WTC11 (cell line): ENCODE data around the gene PTPRCAP. TPM values are rescaled to one million over a fixed set of nuclear protein-coding genes. Genes with fewer than 3 reads are reported as not detected.

Source experiments
- ATAC-seq: fragments of 200-7000 bp; cut with Tn5 transposase; 2 replicates; pipeline ENCODE4 v1.10.0; 2021; ENCODE audit warnings: mild to moderate bottlenecking, moderate library complexity
- CTCF ChIA-PET: fragments of 300-600 bp; sonication (Branson Sonifier 250); formaldehyde crosslinking; loops from one replicate; lab custom pipeline; 2021; ENCODE audit warnings: antibody characterized with exemption; lab: Charles Lee
- POLR2A ChIA-PET: fragments of 350-600 bp; sonication (Branson Sonifier 250); formaldehyde crosslinking; loops from one replicate; lab custom pipeline; 2021; ENCODE audit warnings: antibody characterized with exemption; lab: Charles Lee
- DNase-seq: peaks from one replicate; pipeline ENCODE4 v3.0.0; 2021; ENCODE audit warnings: low spot score
- H3K27ac Mint-ChIP-seq: 2 replicates; pipeline ENCODE4 v1.8.0; 2021; ENCODE audit warnings: mixed read lengths
- H3K27me3 Mint-ChIP-seq: 2 replicates; pipeline ENCODE4 v1.8.0; 2021; ENCODE audit warnings: low read depth, mild to moderate bottlenecking, moderate library complexity, mixed read lengths
- H3K36me3 Mint-ChIP-seq: 2 replicates; pipeline ENCODE4 v1.8.0; 2021; ENCODE audit warnings: mixed read lengths
- H3K4me1 Mint-ChIP-seq: 2 replicates; pipeline ENCODE4 v1.8.0; 2022; ENCODE audit warnings: mixed read lengths
- H3K4me3 Mint-ChIP-seq: 2 replicates; pipeline ENCODE4 v1.8.0; 2021; ENCODE audit warnings: mild to moderate bottlenecking, moderate library complexity, mixed read lengths
- H3K9me3 Mint-ChIP-seq: 2 replicates; pipeline ENCODE4 v1.8.0; 2021; ENCODE audit warnings: mixed read lengths
- ATF3 ChIP-seq: sonication (generic); formaldehyde crosslinking; conservative IDR thresholded peaks from 2 replicates; pipeline ENCODE4 v1.8.1; 2022; ENCODE audit warnings: mild to moderate bottlenecking, missing genetic modification reagents
- CBFB ChIP-seq: sonication (generic); formaldehyde crosslinking; IDR thresholded peaks from 2 replicates; pipeline ENCODE4 v1.8.1; 2022; ENCODE audit warnings: mild to moderate bottlenecking, low read depth, missing genetic modification reagents
- CDX4 ChIP-seq: fragments of 250-450 bp; sonication (Bioruptor Pico); IDR thresholded peaks from 2 replicates; pipeline ENCODE4 v1.9.0; 2021; ENCODE audit warnings: moderate library complexity, mild to moderate bottlenecking, inconsistent platforms, borderline replicate concordance
- GRHL2 ChIP-seq: fragments of 250-450 bp; sonication (Bioruptor Pico); IDR thresholded peaks from 2 replicates; pipeline ENCODE4 v1.8.0; 2022; ENCODE audit warnings: mild to moderate bottlenecking, moderate library complexity; ENCODE audit not compliant: insufficient replicate concordance, severe bottlenecking
- JUN ChIP-seq: sonication (generic); formaldehyde crosslinking; IDR thresholded peaks from 2 replicates; pipeline ENCODE4 v1.8.0; 2023; ENCODE audit warnings: mild to moderate bottlenecking, missing genetic modification reagents
- MXD4 ChIP-seq: fragments of 250-450 bp; sonication (Bioruptor Pico); IDR thresholded peaks from 2 replicates; pipeline ENCODE4 v1.8.0; 2021; ENCODE audit warnings: mild to moderate bottlenecking, moderate library complexity, borderline replicate concordance
- NR2C2 ChIP-seq: sonication (generic); formaldehyde crosslinking; IDR thresholded peaks from 2 replicates; pipeline ENCODE4 v1.8.0; 2022; ENCODE audit warnings: mild to moderate bottlenecking, missing genetic modification reagents
- SMAD3 ChIP-seq: sonication (generic); formaldehyde crosslinking; IDR thresholded peaks from 2 replicates; pipeline ENCODE4 v1.8.0; 2022; ENCODE audit warnings: missing genetic modification reagents, mild to moderate bottlenecking, borderline replicate concordance
- SOX15 ChIP-seq: fragments of 250-450 bp; sonication (Bioruptor Pico); IDR thresholded peaks from 2 replicates; pipeline ENCODE4 v1.9.0; 2021; ENCODE audit warnings: mild to moderate bottlenecking
- STAT6 ChIP-seq: sonication (generic); formaldehyde crosslinking; conservative IDR thresholded peaks from 2 replicates; pipeline ENCODE4 v1.8.1; 2023; ENCODE audit warnings: mild to moderate bottlenecking, low read depth, missing genetic modification reagents, moderate library complexity
- ZBTB43 ChIP-seq: sonication (generic); formaldehyde crosslinking; IDR thresholded peaks from 2 replicates; pipeline ENCODE4 v1.8.1; 2023; ENCODE audit warnings: mild to moderate bottlenecking, missing genetic modification reagents
- ZNF138 ChIP-seq: sonication (generic); formaldehyde crosslinking; conservative IDR thresholded peaks from 2 replicates; pipeline ENCODE4 v1.8.1; 2022; ENCODE audit warnings: mild to moderate bottlenecking, moderate library complexity, missing genetic modification reagents
- ZNF416 ChIP-seq: fragments of 250-450 bp; sonication (Bioruptor Pico); IDR thresholded peaks from 2 replicates; pipeline ENCODE4 v1.9.0; 2021; ENCODE audit warnings: mild to moderate bottlenecking, inconsistent platforms
- ZNF512 ChIP-seq: sonication (generic); formaldehyde crosslinking; IDR thresholded peaks from 2 replicates; pipeline ENCODE4 v1.8.1; 2022; ENCODE audit warnings: missing genetic modification reagents, borderline replicate concordance
- ZNF671 ChIP-seq: fragments of 250-450 bp; sonication (Bioruptor Pico); IDR thresholded peaks from 2 replicates; pipeline ENCODE4 v1.8.0; 2021; ENCODE audit warnings: mild to moderate bottlenecking
- total RNA-seq: library from RNA; stranded (reverse); gene quantifications from 3 replicates; pipeline ENCODE4 v1.2.3, GENCODE V29; 2021

Gene PTPRCAP
- total RNA-seq, 1 experiment from 2014 or later = 3.6 TPM

GRCh38 chr11:67423891-67424613 lies 13.4 kb downstream of the PTPRCAP start (continued):
- TF ChIP-seq ZNF512 = no peak
- no peak for TF ChIP-seq JUN (CRISPR knock-in tag)
- TF ChIP-seq, all 79 proteins: peak for 0

- peaks cover 4% of the 10 kb centered on the region; the same call in 1 of the 2 replicates for H3K27me3 Mint-ChIP-seq
- H3K36me3 Mint-ChIP-seq = no peaks in the 10 kb centered on the region
- POLR2A ChIA-PET = interaction anchor here (1.4 kb wide), 1 partner anchor 22 kb away, joined by 6 read pairs; the partner anchor contains the start of gene PPP1CA
- ATAC-seq (no peak), DNase-seq (no peak)
- TF ChIP-seq ZBTB43 (no peak), ZNF671 (CRISPR knock-in tag) (no peak), CBFB (no peak), CDX4 (CRISPR knock-in tag) (no peak), STAT6 (CRISPR knock-in tag) (no peak), GRHL2 (CRISPR knock-in tag) (no peak), SMAD3 (no peak)
- CTCF ChIA-PET = interaction anchor here (1.0 to 1.6 kb wide), 3 partner anchors 22 to 45 kb away, joined by 3 to 5 read pairs (median 5); partner anchors contain the start of genes PPP1CA and TMEM134
- H3K9me3 Mint-ChIP-seq = no peaks in the 10 kb centered on the region
- no peak overlapping the region for H3K4me3 Mint-ChIP-seq
- no peak overlapping the region for H3K27ac Mint-ChIP-seq
- peaks cover 12% of the 10 kb centered on the region for H3K4me1 Mint-ChIP-seq
These were observed 14.0 kb downstream of the PTPRCAP start for GRCh38 chr11:67423466-67423865.

GRCh38 chr11:67422891-67423290 lies 14.6 kb downstream of the PTPRCAP start:
- Mint-ChIP-seq H3K4me3 (no peak overlapping the region), H3K9me3 (no peaks in the 10 kb centered on the region), H3K27me3 (peaks cover 4% of the 10 kb centered on the region; the same call in 1 of the 2 replicates), H3K4me1 (peaks cover 12% of the 10 kb centered on the region), H3K27ac (peak overlapping the region; percentile 65), H3K36me3 (no peaks in the 10 kb centered on the region)
- ATAC-seq = no peak
- ChIA-PET CTCF (interaction anchor here (0.7 to 1.6 kb wide), 3 partner anchors 21 to 45 kb away, joined by 3 to 5 read pairs (median 3); partner anchors contain the start of genes PPP1CA and TMEM134), POLR2A (interaction anchor here (1.4 kb wide), 1 partner anchor 21 kb away, joined by 6 read pairs; the partner anchor contains the start of gene PPP1CA)
- DNase-seq = no peak
- no peak for TF ChIP-seq ATF3 (CRISPR knock-in tag)
- TF ChIP-seq MXD4 = no peak
- TF ChIP-seq SOX15 (CRISPR knock-in tag) = no peak
- TF ChIP-seq ZNF138 (CRISPR knock-in tag) = no peak
- no peak for TF ChIP-seq ZNF416 (CRISPR knock-in tag)
- TF ChIP-seq NR2C2 (CRISPR knock-in tag) = no peak
